HT-29 (cell line): Measurements from ENCODE around the gene PPIL6. TPM values are rescaled to one million over a fixed set of nuclear protein-coding genes. Genes with fewer than 3 reads are reported as not detected.
"Not testable (repeated sequence)": the region's sequence is repeated elsewhere in the genome, so short reads cannot be mapped to it uniquely, and the experiment has no call there.

Source experiments
- DNase-seq: peaks from one replicate; pipeline ENCODE4 v3.0.0-alpha.2; 2015; ENCODE audit warnings: low spot score
- total RNA-seq: library from RNA; depleted of rRNA; stranded (reverse); fragments of >200 nt; shearing (Covaris generic); gene quantifications from 2 replicates; pipeline ENCODE4 v1.2.3, GENCODE V29; 2014

PPIL6 gene
- total RNA-seq, 1 experiment from 2014 or later, result 0.48 TPM

GRCh38 chr6:109396046-109396718 is 44.2 kb downstream of the PPIL6 start:
- no peak for DNase-seq

- no peak for DNase-seq
Observed at GRCh38 chr6:109393886-109394281, 46.5 kb downstream of the PPIL6 start.

- DNase-seq, result no peak
Observed at GRCh38 chr6:109393157-109393885, 47.1 kb downstream of the PPIL6 start.

- DNase-seq, result no peak
Observed at GRCh38 chr6:109389650-109390274, 50.7 kb downstream of the PPIL6 start.

- no peak for DNase-seq
Observed at GRCh38 chr6:109388265-109388664, 52.2 kb downstream of the PPIL6 start.

GRCh38 chr6:109383438-109383940 is 56.9 kb downstream of the PPIL6 start:
- DNase-seq, result no peak

- DNase-seq, result peak; percentile 94
Observed at GRCh38 chr6:109382576-109383437, 57.6 kb downstream of the PPIL6 start.

GRCh38 chr6:109381747-109382575 is 58.5 kb downstream of the PPIL6 start, which contains the start of gene CD164:
Gene CD164, minus strand, starts transcription at chr6:109382467. Its CDS starts 89 bp downstream, at chr6:109382378.
- peak; percentile 96 for DNase-seq

- DNase-seq, result peak; percentile 58
Observed at GRCh38 chr6:109381061-109381746, 59.2 kb downstream of the PPIL6 start.

- DNase-seq, result no peak
Observed at GRCh38 chr6:109379711-109380110, 60.7 kb downstream of the PPIL6 start.

- DNase-seq, result no peak
Observed at GRCh38 chr6:109377717-109378116, 62.7 kb downstream of the PPIL6 start.

GRCh38 chr6:109374326-109374892 is 66.0 kb downstream of the PPIL6 start:
- no peak for DNase-seq

- no peak for DNase-seq
Observed at GRCh38 chr6:109373762-109374161, 66.7 kb downstream of the PPIL6 start.

GRCh38 chr6:109373331-109373730 is 67.1 kb downstream of the PPIL6 start:
- no peak for DNase-seq

- DNase-seq, result no peak
Observed at GRCh38 chr6:109372130-109372529, 68.3 kb downstream of the PPIL6 start.

GRCh38 chr6:109370792-109371191 is 69.6 kb downstream of the PPIL6 start:
- DNase-seq, result no peak

GRCh38 chr6:109370336-109370735 is 70.1 kb downstream of the PPIL6 start:
- DNase-seq, result no peak

GRCh38 chr6:109369728-109370127 is 70.7 kb downstream of the PPIL6 start:
- no peak for DNase-seq

- not testable (repeated sequence) for DNase-seq
Observed at GRCh38 chr6:109364382-109365078, 75.9 kb downstream of the PPIL6 start.
